ENCODE measurements around the gene PGLYRP3. TPM values are rescaled to one million over a fixed set of nuclear protein-coding genes. Genes with fewer than 3 reads are reported as not detected.

PGLYRP3 gene
- total RNA-seq, 1 experiment from 2014 or later: not detected

DNA sequence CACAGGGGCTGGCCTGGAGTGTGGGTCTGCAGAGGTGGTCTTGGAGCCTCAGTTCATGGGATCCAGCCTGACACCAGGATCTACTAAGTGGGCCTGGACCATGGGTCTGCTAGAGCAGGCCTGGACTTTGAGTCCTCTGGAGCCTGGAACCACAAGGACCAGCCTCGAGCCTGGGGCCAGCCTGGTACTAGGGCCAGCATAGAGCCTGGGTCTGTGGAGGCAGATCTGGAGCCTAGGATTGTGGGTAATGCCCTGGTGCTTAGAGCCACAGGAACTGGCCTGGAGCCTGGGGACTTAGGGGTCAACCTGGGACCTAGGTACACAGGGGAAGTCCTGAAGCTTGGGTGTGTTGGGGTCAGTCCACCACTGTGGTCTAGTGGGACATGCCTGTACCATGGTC, 40.6 kb downstream of the PGLYRP3 start:
- POLR2A ChIA-PET (ENCODE audit: unreplicated experiment): no interaction called here
- ATAC-seq: no peak

GRCh38 chr1:153271711-153272110, 41.0 kb downstream of the PGLYRP3 start:
- Histone ChIP-seq H3K9ac (ENCODE audit: low read length) (no peak overlapping the region), H3K36me3 (ENCODE audit: low read depth, low read length) (no peaks in the 10 kb centered on the region), H3K27me3 (ENCODE audit: low read length) (peaks cover 64% of the 10 kb centered on the region), H3K4me3 (ENCODE audit: low read length) (no peak overlapping the region), H3K27ac (ENCODE audit: low read length) (no peak overlapping the region), H2AFZ (ENCODE audit: low read length) (no peak overlapping the region), H3F3A (ENCODE audit: low read length, unreplicated experiment) (no peaks in the 10 kb centered on the region), H3K4me2 (ENCODE audit: low read length) (no peak overlapping the region), H3K4me1 (ENCODE audit: insufficient read depth, low read length) (no peaks in the 10 kb centered on the region), H3K9me2 (replicated peaks; ENCODE audit: low read length) (no peaks in the 10 kb centered on the region), H4K20me1 (ENCODE audit: low read length) (no peaks in the 10 kb centered on the region), H3K9me3 (ENCODE audit: low read length) (no peaks in the 10 kb centered on the region), H3K79me2 (ENCODE audit: low read length) (no peaks in the 10 kb centered on the region)
- POLR2A ChIA-PET (ENCODE audit: unreplicated experiment): no interaction called here
- ATAC-seq (no peak), DNase-seq (no peak)
- CTCF ChIA-PET: no interaction called here
- intact Hi-C loops (cut with micrococcal nuclease): no loop called here
- no TSS peak for BruUV-seq (replicated peaks)
- no peak for TF ChIP-seq EZH2phosphoT487 (IDR thresholded peaks at IDR 0.05; ENCODE audit: borderline replicate concordance, low read length)
- TF ChIP-seq, protein P1, sequence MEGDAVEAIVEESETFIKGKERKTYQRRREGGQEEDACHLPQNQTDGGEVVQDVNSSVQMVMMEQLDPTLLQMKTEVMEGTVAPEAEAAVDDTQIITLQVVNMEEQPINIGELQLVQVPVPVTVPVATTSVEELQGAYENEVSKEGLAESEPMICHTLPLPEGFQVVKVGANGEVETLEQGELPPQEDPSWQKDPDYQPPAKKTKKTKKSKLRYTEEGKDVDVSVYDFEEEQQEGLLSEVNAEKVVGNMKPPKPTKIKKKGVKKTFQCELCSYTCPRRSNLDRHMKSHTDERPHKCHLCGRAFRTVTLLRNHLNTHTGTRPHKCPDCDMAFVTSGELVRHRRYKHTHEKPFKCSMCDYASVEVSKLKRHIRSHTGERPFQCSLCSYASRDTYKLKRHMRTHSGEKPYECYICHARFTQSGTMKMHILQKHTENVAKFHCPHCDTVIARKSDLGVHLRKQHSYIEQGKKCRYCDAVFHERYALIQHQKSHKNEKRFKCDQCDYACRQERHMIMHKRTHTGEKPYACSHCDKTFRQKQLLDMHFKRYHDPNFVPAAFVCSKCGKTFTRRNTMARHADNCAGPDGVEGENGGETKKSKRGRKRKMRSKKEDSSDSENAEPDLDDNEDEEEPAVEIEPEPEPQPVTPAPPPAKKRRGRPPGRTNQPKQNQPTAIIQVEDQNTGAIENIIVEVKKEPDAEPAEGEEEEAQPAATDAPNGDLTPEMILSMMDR (conservative IDR thresholded peaks at IDR 0.05; ENCODE audit: low read depth, low read length): no peak
- TF ChIP-seq EZH2 (IDR thresholded peaks at IDR 0.05; ENCODE audit: low read length, unreplicated experiment): no peak

More for the DNA sequence above, 40.6 kb downstream of the PGLYRP3 start:
- Histone ChIP-seq H3K36me3 (ENCODE audit: low read depth, low read length) (no peaks in the 10 kb centered on the region), H4K20me1 (ENCODE audit: low read length) (no peaks in the 10 kb centered on the region), H3K27ac (ENCODE audit: low read length) (no peak overlapping the region), H3K4me1 (ENCODE audit: insufficient read depth, low read length) (no peaks in the 10 kb centered on the region), H2AFZ (ENCODE audit: low read length) (no peak overlapping the region), H3K4me3 (ENCODE audit: low read length) (no peak overlapping the region), H3K79me2 (ENCODE audit: low read length) (no peaks in the 10 kb centered on the region), H3F3A (ENCODE audit: low read length, unreplicated experiment) (no peaks in the 10 kb centered on the region), H3K9me3 (ENCODE audit: low read length) (no peaks in the 10 kb centered on the region), H3K4me2 (ENCODE audit: low read length) (no peak overlapping the region), H3K9ac (ENCODE audit: low read length) (no peak overlapping the region), H3K27me3 (ENCODE audit: low read length) (peaks cover 68% of the 10 kb centered on the region), H3K9me2 (replicated peaks; ENCODE audit: low read length) (no peaks in the 10 kb centered on the region)
- no TSS peak for BruUV-seq (replicated peaks)
- TF ChIP-seq EZH2phosphoT487 (IDR thresholded peaks at IDR 0.05; ENCODE audit: borderline replicate concordance, low read length): no peak
- TF ChIP-seq EZH2 (IDR thresholded peaks at IDR 0.05; ENCODE audit: low read length, unreplicated experiment): no peak
- TF ChIP-seq, protein P1 (conservative IDR thresholded peaks at IDR 0.05; ENCODE audit: low read depth, low read length): no peak
- intact Hi-C loops (cut with micrococcal nuclease): no loop called here
- CTCF ChIA-PET: no interaction called here
- DNase-seq: no peak

DNA sequence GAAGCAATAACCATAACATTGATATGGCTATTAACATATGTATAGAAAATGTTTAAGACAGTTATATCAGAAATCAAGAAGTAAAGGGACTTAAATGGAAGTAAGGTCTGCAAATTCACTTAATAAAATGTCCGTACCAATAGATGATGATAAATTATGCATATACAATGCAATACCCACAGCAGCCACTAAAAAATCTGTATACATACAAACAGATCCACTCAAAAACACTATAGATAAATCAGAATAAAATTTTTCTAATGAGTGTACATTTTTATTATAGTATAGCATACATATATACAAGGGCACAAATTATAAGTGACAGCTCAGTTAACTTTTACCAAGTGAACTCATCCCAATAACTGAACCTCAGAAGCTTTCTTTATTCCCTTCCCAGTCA, 47.3 kb downstream of the PGLYRP3 start:
- no peak overlapping the region for H2AFZ ChIP-seq (ENCODE audit: low read length)
- ChIA-PET CTCF (no interaction called here), POLR2A (ENCODE audit: unreplicated experiment) (no interaction called here)
- no peaks in the 10 kb centered on the region for H3K79me2 ChIP-seq (ENCODE audit: low read length)
- H3K4me3 ChIP-seq (ENCODE audit: low read length): no peak overlapping the region
- no peak overlapping the region for H3K27ac ChIP-seq (ENCODE audit: low read length)
- H3K9me3 ChIP-seq (ENCODE audit: low read length): no peaks in the 10 kb centered on the region
- no peak overlapping the region for H3K9ac ChIP-seq (ENCODE audit: low read length)
- H3K27me3 ChIP-seq (ENCODE audit: low read length): peaks cover 72% of the 10 kb centered on the region
- no TSS peak for BruUV-seq (replicated peaks)
- no peaks in the 10 kb centered on the region for H4K20me1 ChIP-seq (ENCODE audit: low read length)
- no peak for TF ChIP-seq EZH2 (IDR thresholded peaks at IDR 0.05; ENCODE audit: low read length, unreplicated experiment)
- TF ChIP-seq, protein P1 (conservative IDR thresholded peaks at IDR 0.05; ENCODE audit: low read depth, low read length): peak; percentile 26; the same call in 1 of the 2 replicates
- no peaks in the 10 kb centered on the region for H3F3A ChIP-seq (ENCODE audit: low read length, unreplicated experiment)
- no peak overlapping the region for H3K4me2 ChIP-seq (ENCODE audit: low read length)
- no peaks in the 10 kb centered on the region for H3K36me3 ChIP-seq (ENCODE audit: low read depth, low read length)
- ATAC-seq (no peak), DNase-seq (no peak)
- intact Hi-C loops (cut with micrococcal nuclease): no loop called here
- no peaks in the 10 kb centered on the region; the same call in 1 of the 2 replicates for H3K9me2 ChIP-seq (replicated peaks; ENCODE audit: low read length)
- H3K4me1 ChIP-seq (ENCODE audit: insufficient read depth, low read length): no peaks in the 10 kb centered on the region

All from PC-3 (cell line).